Midbrain (tissue), 1 donor: ENCODE measurements around the gene FBRSL1.
"Not testable (repeated sequence)": the region's sequence is repeated elsewhere in the genome, so short reads cannot be mapped to it uniquely, and the experiment has no call there.

ENCODE experiments used
- DNase-seq: peaks from one replicate; lab custom pipeline; 2025; lab: John Stamatoyannopoulos, UW

The FBRSL1 gene

GRCh38 chr12:132453361-132454192, 36.4 kb upstream of the FBRSL1 start:
- no peak for DNase-seq

GRCh38 chr12:132454193-132454932, 35.6 kb upstream of the FBRSL1 start:
- DNase-seq = no peak

GRCh38 chr12:132454933-132455418, 35.0 kb upstream of the FBRSL1 start:
- no peak for DNase-seq

- DNase-seq = no peak
These were observed 34.4 kb upstream of the FBRSL1 start for GRCh38 chr12:132455565-132455964.

- DNase-seq = no peak
These were observed 33.6 kb upstream of the FBRSL1 start for GRCh38 chr12:132456186-132456943.

- DNase-seq = no peak
These were observed 32.9 kb upstream of the FBRSL1 start for GRCh38 chr12:132456944-132457495.

GRCh38 chr12:132458441-132458840, 31.5 kb upstream of the FBRSL1 start:
- no peak for DNase-seq

GRCh38 chr12:132458846-132459641, 30.9 kb upstream of the FBRSL1 start:
- DNase-seq = no peak

- no peak for DNase-seq
These were observed 29.4 kb upstream of the FBRSL1 start for GRCh38 chr12:132460571-132460970.

GRCh38 chr12:132461526-132461925, 28.4 kb upstream of the FBRSL1 start:
- DNase-seq = no peak

GRCh38 chr12:132462788-132463187, 27.2 kb upstream of the FBRSL1 start:
- no peak for DNase-seq

- DNase-seq = not testable (repeated sequence)
These were observed 26.5 kb upstream of the FBRSL1 start for GRCh38 chr12:132463284-132463924.

- DNase-seq = not testable (repeated sequence)
These were observed 25.6 kb upstream of the FBRSL1 start for GRCh38 chr12:132464304-132464703.

GRCh38 chr12:132464820-132465219, 25.1 kb upstream of the FBRSL1 start:
- no peak for DNase-seq

- no peak for DNase-seq
These were observed 24.4 kb upstream of the FBRSL1 start for GRCh38 chr12:132465269-132466190.

- no peak for DNase-seq
These were observed 23.4 kb upstream of the FBRSL1 start for GRCh38 chr12:132466241-132467201.

GRCh38 chr12:132467511-132467910, 22.4 kb upstream of the FBRSL1 start:
- no peak for DNase-seq

- DNase-seq = no peak
These were observed 20.5 kb upstream of the FBRSL1 start for GRCh38 chr12:132469423-132469822.
